Activated T-helper 1 cell treated with anti-CD3 and anti-CD28 coated beads, Interleukin-12 subunit alpha, Interleukin-12 subunit beta, Interleukin-2, Interleukin-4 antibody, amounts not matched to agents 30 ng/mL and 10 ng/mL and 1 ng/mL, durations not matched to agents 14 hours and 24 hours and 36 hours (primary cell): ENCODE data around the gene CTSZ. TPM values are rescaled to one million over a fixed set of nuclear protein-coding genes. Genes with fewer than 3 reads are reported as not detected.
A peak's percentile ranks its signal among the peaks of the same experiment; 100 is the strongest.
"Not testable (repeated sequence)": the region's sequence is repeated elsewhere in the genome, so short reads cannot be mapped to it uniquely, and the experiment has no call there.

Source experiments
- DNase-seq: peaks from one replicate; pipeline ENCODE4 v3.0.0; 2021; ENCODE audit warnings: low spot score
- H3K27ac Mint-ChIP-seq: one replicate; pipeline ENCODE4 v1.8.0; 2021; ENCODE audit warnings: mild to moderate bottlenecking, mixed read lengths
- H3K27me3 Mint-ChIP-seq: one replicate; pipeline ENCODE4 v1.8.0; 2022; ENCODE audit warnings: mild to moderate bottlenecking, moderate library complexity, mixed read lengths; ENCODE audit not compliant: insufficient read depth
- H3K36me3 Mint-ChIP-seq: one replicate; pipeline ENCODE4 v1.8.0; 2021; ENCODE audit warnings: low read depth, mixed read lengths
- H3K4me1 Mint-ChIP-seq: one replicate; pipeline ENCODE4 v1.8.0; 2021; ENCODE audit warnings: low read depth, mixed read lengths
- H3K4me3 Mint-ChIP-seq: one replicate; pipeline ENCODE4 v1.8.0; 2021; ENCODE audit warnings: mild to moderate bottlenecking, moderate library complexity, mixed read lengths
- H3K9me3 Mint-ChIP-seq: one replicate; pipeline ENCODE4 v1.8.0; 2021; ENCODE audit warnings: mixed read lengths
- intact Hi-C: fragments of 100-400 bp; cut with micrococcal nuclease; formaldehyde crosslinking; loops from one replicate; pipeline ENCODE4 v1.15.1; 2024
- total RNA-seq: library from RNA; stranded (reverse); gene quantifications from 2 replicates; pipeline ENCODE4 v1.2.3, GENCODE V29; 2022

Gene CTSZ
- total RNA-seq, 1 donor from 2014 or later = 54.1 TPM

DNA sequence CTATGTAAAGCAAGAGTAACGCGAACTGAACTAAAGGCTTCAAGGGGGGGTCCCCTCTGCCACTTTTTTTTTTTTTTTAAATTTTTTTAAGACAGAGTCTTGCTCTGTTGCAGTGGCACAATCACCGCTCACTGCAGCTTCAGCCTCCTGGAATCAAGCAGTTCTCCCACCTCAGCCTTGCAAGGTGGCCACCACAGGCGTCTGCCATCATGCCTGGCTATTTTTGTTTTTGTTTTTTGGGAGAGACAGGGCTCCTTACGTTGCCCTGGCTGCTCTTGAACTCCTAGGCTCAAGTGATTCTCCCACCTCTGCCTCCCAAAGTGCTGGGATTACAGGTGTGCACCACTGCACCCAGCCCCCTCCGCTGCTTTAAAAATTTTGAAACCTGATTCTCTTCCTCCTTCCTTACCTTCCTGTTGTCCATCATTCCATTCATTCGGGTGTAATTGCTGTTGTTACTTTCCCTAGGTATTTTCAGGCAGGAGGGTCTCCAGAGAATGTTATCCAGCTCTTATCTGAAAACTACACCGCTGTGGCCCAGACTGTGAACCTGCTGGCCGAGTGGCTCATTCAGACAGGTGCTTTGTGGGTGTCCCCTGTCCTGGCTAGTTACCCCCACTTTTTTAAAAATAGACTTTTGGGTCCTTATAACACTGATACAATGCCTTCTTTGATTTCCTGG, 20.6 kb downstream of the CTSZ start:
- H3K27me3 Mint-ChIP-seq = no peaks in the 10 kb centered on the region
- no peaks in the 10 kb centered on the region for H3K9me3 Mint-ChIP-seq
- intact Hi-C loops = no loop called here
- H3K4me3 Mint-ChIP-seq = no peak overlapping the region
- peaks cover 51% of the 10 kb centered on the region for H3K36me3 Mint-ChIP-seq
- no peak overlapping the region for H3K27ac Mint-ChIP-seq
- DNase-seq = no peak
- H3K4me1 Mint-ChIP-seq = peaks cover 28% of the 10 kb centered on the region

DNA sequence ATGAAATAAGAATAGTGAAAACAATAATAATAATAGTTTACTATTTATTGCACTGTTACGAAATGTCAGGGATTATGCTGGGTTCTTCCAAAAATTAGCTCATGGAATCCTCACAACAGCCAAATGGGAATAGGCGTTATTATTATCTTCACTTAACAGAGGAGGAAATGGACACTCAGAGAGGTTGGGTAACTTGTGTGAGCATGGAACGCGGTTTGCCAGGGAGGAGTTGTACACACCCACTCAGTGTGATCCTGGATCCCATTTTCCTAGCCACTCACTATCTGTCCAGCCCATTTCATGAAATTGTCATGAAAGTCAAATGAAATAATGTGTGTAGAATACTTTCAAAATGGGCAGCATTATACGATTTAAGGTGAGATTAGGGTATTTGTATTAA, 21.4 kb downstream of the CTSZ start:
- DNase-seq = no peak
- no peaks in the 10 kb centered on the region for H3K9me3 Mint-ChIP-seq
- no peak overlapping the region for H3K27ac Mint-ChIP-seq
- H3K36me3 Mint-ChIP-seq = peaks cover 45% of the 10 kb centered on the region
- H3K4me3 Mint-ChIP-seq = no peak overlapping the region
- H3K27me3 Mint-ChIP-seq = no peaks in the 10 kb centered on the region
- intact Hi-C loops = no loop called here
- peaks cover 28% of the 10 kb centered on the region for H3K4me1 Mint-ChIP-seq

DNA sequence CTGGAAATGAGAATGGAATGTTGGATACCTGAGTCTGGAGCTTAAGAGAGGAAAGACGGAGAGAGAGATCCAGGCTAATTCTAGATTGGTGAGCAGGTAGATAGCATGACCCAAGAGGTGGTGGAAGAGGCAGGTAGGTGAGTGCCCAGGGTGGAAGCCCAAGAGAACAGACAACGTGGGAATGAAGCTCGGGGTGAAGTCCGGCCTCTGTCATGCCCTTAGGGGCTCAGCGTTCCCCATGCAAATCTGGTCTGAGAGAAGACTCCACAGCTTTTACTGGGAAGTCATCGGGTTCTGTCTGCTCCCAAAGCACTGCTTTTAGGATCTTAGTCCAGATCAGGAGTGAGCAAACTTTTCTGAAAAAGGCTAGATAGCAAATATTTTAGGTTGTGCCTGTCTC, 22.4 kb downstream of the CTSZ start:
- H3K4me3 Mint-ChIP-seq = no peak overlapping the region
- H3K27me3 Mint-ChIP-seq = peaks cover 2% of the 10 kb centered on the region
- peaks cover 42% of the 10 kb centered on the region for H3K36me3 Mint-ChIP-seq
- peak overlapping the region; percentile 6 for H3K27ac Mint-ChIP-seq
- no peaks in the 10 kb centered on the region for H3K9me3 Mint-ChIP-seq
- peaks cover 28% of the 10 kb centered on the region for H3K4me1 Mint-ChIP-seq
- intact Hi-C loops = loop anchor here (5.0 kb wide), 3 partner anchors 77 to 1267 kb away; no protein-coding TSS in a partner anchor
- no peak for DNase-seq

DNA sequence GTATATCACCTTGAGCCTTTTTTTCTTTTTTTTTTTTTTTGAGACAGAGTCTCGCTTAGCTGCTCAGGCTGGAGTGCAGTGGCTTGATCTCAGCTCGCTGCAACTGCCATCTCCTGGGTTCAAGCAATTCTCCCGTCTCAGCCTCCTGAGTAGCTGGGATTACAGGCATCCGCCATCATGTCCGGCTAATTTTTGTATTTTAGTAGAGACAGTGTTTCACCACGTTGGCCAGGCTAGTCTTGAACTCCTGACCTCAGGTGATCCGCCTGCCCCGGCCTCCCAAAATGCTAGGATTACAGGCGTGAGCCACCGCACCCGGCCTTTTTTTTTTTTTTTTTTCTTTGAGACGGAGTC, 24.0 kb downstream of the CTSZ start:
- Mint-ChIP-seq H3K27me3 (peaks cover 12% of the 10 kb centered on the region), H3K36me3 (peaks cover 33% of the 10 kb centered on the region), H3K4me1 (peaks cover 28% of the 10 kb centered on the region)
- not testable (repeated sequence) for H3K9me3 Mint-ChIP-seq, DNase-seq, H3K4me3 Mint-ChIP-seq, H3K27ac Mint-ChIP-seq
- intact Hi-C loops = loop anchor here (5.0 kb wide), 3 partner anchors 76 to 1266 kb away; no protein-coding TSS in a partner anchor

DNA sequence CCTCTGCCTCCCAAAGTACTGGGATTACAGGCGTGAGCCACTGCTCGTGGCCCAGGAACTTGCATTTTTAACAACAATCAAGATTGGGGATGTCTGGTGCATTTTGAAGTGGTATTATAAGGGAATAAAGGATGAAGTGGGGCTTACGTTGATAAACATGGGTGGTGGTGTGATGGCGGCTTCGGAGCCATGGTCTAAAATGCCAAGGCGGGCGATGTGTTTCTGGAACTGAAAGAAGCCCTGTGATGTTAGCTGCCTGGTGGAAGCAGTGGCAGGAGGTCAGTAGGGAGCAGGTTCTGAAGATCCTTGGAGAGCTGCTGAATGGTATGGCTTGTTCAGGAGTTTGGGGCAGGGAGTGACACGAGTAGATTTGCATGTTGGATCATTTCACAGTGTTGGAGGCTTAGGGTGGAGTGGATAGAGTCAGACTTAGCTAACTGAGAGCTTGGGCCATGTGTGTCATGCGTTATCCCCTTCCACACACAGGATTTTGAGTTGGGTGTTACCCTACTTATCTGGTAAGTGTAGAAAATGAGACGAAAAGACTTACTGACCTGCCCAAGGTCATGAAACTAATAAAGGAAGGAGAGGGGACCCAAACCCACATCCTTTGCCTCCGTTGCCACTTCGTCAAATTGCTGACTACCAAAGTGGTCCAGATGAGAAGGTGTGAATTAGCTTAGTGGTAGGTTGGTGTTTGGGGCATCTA, 24.5 kb downstream of the CTSZ start:
- DNase-seq = no peak
- Mint-ChIP-seq H3K36me3 (peaks cover 27% of the 10 kb centered on the region), H3K9me3 (no peaks in the 10 kb centered on the region), H3K4me3 (peak overlapping the region; percentile 94), H3K27me3 (peaks cover 12% of the 10 kb centered on the region), H3K4me1 (peaks cover 28% of the 10 kb centered on the region), H3K27ac (peak overlapping the region; percentile 91)
- intact Hi-C loops = loop anchor here (5.0 kb wide), 3 partner anchors 75 to 1265 kb away; no protein-coding TSS in a partner anchor

DNA sequence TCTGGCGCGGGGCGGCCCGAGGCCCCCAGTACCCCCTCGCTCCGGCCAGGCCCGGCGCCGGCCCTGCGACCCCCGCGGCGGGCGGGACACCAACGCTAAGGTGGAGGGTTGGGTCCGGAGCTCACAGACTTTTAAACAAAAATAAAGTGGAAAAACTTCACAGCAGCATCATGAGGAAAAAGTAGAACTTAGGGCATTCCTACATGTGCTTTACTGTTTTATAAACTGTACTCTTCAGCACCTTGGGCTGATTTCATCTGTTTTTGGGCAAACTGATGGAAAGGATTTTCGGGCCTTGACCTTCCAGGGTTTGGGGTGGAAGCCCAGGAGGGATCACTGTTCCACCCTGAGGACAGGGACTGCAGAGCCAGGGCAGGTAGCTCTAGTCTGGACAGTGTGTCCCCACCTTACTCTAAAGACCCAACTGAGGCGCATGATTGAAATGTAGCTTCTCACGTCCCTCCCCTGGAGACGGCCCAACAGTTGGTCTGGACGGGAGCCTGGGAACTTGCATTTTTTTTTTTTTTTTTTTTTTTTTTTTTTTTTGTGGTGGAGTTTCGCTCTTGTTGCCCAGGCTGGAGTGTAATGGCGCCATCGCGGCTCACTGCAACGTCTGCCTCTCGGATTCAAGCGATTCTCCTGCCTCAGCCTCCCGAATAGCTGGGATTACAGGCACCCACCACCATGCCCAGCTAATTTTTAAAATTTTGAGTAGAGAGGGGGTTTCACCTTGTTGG, 25.3 kb downstream of the CTSZ start:
- H3K9me3 Mint-ChIP-seq = no peaks in the 10 kb centered on the region
- no peak for DNase-seq
- H3K4me1 Mint-ChIP-seq = peaks cover 25% of the 10 kb centered on the region
- H3K27me3 Mint-ChIP-seq = peaks cover 12% of the 10 kb centered on the region
- H3K27ac Mint-ChIP-seq = peak overlapping the region; percentile 91
- H3K36me3 Mint-ChIP-seq = peaks cover 20% of the 10 kb centered on the region
- intact Hi-C loops = loop anchor here (1.0 to 5.0 kb wide), 10 partner anchors 26 to 1264 kb away; partner anchors contain the start of genes ATP5F1E, CTSZ, PRELID3B and VAPB
- peak overlapping the region; percentile 94 for H3K4me3 Mint-ChIP-seq

DNA sequence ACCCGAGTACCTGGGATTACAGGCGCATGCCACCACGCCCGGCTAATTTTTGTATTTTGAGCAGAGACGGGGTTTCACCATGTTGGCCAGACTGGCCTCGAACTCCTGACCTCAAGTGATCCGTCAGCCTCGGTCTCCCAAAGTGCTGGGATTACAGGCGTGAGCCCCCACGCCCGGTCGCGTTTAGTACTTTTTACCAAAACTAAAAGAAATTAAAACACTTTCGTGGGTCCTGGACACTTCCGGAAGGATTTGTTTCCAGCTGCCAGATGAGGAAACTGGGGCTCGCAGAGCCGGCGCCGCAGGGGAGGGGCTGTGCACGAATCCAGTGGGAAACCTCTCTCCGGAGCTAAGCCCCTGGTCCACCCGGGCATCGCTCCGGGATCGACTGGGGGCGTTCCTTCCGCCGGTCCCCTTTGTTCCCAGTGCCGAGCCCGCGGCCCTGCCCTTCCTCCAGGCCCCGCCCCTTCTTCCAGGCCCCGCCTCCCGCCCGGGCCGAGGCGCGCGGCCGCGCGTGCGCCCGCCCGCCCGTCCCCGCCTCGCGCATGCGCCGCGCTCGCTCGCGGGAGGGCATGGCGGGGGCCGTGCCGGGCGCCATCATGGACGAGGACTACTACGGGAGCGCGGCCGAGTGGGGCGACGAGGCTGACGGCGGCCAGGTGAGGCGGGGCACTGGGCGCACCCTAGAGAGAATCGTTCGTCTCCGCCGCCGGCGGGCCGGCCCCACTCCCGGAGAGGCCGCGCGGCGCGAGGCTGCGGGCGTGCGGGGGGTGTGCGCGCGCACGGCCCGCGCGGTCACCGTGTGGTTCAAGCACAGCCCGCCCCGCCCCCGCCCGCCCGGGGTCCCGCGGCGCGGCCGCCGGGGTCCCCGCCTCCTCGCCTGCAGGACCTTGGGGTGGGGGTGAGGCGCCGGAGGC, 26.1 kb downstream of the CTSZ start, which contains the start of gene NELFCD:
Gene NELFCD (plus strand): TSS at position 546 of the 917 bp plus-strand sequence. CDS start 54 bp downstream, at position 600.
- Mint-ChIP-seq H3K27me3 (peaks cover 12% of the 10 kb centered on the region), H3K4me3 (peak within 1 kb of the TSS; percentile 94), H3K36me3 (peaks cover 16% of the 10 kb centered on the region), H3K4me1 (peaks cover 21% of the 10 kb centered on the region), H3K27ac (peak within 1 kb of the TSS; percentile 91), H3K9me3 (no peaks in the 10 kb centered on the region)
- DNase-seq = peak; percentile 86
- intact Hi-C loops = loop anchor here (1.0 to 5.0 kb wide), 10 partner anchors 26 to 1264 kb away; partner anchors contain the start of genes ATP5F1E, CTSZ, PRELID3B and VAPB

DNA sequence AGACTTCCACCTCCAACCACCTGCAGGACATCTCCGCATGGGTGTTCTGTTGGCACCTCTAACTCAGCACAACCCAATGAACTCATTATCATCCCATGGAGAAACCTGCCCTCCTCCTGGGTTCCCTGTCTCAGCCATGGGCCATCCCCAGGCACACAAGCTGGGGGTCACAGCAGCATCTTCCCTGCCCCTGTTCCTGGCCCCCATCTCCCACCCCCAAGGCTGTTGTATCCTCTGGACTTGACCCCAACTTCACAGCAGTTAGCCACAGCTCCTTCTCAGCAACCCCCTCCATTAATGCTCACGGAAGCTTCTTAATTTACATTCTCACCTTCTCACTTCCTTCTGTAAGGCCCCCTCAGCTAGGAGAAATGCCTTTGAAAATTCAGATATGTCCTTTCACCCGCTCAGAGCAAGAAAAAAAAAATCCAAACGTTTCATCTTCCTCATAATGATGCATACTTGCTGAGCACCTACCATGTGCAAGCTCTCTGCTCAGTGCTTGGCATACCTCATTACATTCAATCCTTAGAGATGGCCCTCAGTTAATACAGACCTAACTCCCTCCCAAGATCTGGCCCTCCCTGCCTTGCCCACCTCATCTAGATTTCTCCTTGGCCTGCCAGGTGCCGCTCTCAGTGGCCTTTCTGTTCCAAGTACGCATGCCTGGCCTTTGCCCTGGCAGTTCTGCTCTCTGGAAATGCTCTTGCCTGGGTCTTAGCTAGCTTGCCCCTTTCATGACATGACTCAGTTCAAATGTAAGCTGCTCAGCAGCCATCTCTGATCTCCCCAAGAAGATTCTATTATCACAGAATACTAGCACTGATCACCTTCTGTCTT, 28.5 kb downstream of the CTSZ start:
- intact Hi-C loops = no loop called here
- Mint-ChIP-seq H3K36me3 (peaks cover 8% of the 10 kb centered on the region), H3K27me3 (peaks cover 15% of the 10 kb centered on the region), H3K4me1 (peaks cover 10% of the 10 kb centered on the region), H3K27ac (no peak overlapping the region), H3K4me3 (no peak overlapping the region), H3K9me3 (peaks cover 10% of the 10 kb centered on the region)
- no peak for DNase-seq

DNA sequence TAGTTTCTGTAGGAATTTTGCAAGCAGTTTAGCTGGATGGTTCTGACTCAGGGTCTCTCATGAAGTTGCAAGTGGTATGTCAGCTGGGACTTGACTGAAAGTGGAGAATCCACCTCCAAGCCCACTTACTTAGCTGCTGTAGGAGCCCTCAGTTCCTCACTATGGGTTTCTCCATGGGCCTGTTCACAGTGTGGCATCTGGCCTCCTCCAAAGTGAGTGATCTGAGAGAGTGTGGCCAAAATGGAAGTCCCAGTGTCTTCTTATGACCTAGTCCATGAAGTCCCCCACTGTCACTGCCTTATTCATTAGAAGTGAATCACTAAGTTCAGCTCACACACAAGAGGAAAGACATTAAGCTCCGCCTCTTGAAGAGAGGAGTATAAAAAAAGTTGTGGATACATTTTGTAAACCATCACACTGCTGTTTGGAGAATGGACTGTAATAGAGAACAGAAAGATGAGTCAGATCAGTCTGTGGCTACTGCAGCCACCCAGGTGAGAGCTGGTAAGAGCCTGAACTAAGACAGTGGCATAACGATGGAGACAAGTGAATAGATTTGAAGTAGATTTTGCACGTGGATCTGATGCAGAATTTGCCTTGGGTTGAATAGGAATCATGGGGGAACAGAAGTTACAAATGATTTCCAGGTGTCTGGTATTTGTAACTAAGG, 30.9 kb downstream of the CTSZ start:
- H3K9me3 Mint-ChIP-seq = peaks cover 10% of the 10 kb centered on the region
- H3K4me3 Mint-ChIP-seq = no peak overlapping the region
- intact Hi-C loops = no loop called here
- no peak for DNase-seq
- H3K27me3 Mint-ChIP-seq = peaks cover 15% of the 10 kb centered on the region
- H3K4me1 Mint-ChIP-seq = no peaks in the 10 kb centered on the region
- no peak overlapping the region for H3K27ac Mint-ChIP-seq
- peaks cover 1% of the 10 kb centered on the region for H3K36me3 Mint-ChIP-seq

DNA sequence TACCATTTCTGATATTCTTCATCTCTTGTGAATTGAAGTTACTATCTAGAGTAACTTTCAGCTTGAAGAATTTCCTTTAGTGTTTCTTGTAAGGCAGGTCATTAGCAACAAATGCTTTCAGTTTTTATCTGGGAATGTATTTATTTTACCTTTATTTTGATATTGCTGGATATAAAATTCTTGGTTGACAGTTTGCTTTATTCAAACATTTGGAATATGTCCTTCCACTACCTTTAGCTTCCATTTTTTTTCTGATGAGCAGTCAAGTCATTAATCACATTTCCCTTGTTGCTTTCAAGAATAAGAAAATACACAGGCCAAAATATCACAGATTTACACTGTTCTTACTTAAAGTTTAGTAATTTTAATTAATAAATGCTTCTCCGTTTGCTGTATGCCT, 31.7 kb downstream of the CTSZ start:
- Mint-ChIP-seq H3K27ac (no peak overlapping the region), H3K4me3 (no peak overlapping the region), H3K27me3 (peaks cover 15% of the 10 kb centered on the region), H3K9me3 (peaks cover 10% of the 10 kb centered on the region), H3K36me3 (peaks cover 1% of the 10 kb centered on the region), H3K4me1 (no peaks in the 10 kb centered on the region)
- intact Hi-C loops = no loop called here
- DNase-seq = no peak

DNA sequence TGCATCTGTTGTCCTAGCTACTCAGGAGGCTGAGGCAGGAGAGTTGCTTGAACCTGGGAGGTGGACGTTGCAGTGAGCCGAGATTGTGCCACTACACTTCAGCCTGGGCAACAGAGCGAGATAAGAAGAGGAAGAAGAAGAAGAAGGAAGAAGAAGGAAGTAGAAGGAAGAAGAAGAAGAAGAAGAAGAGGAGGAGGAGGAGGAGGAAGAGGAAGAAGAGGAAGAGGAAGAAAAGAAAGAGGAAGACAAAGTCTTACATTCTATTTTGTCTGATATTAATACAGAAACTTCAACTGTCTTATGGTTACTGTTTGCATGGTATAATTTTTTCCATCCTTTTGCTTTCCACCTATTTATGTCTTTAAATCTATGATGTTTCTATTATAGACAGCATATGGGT, 33.2 kb downstream of the CTSZ start:
- DNase-seq = no peak
- Mint-ChIP-seq H3K36me3 (peaks cover 1% of the 10 kb centered on the region), H3K9me3 (peaks cover 17% of the 10 kb centered on the region), H3K4me3 (no peak overlapping the region), H3K27me3 (peaks cover 9% of the 10 kb centered on the region), H3K27ac (no peak overlapping the region), H3K4me1 (no peaks in the 10 kb centered on the region)
- intact Hi-C loops = no loop called here
